Subcutaneous abdominal adipose tissue (tissue), 5 donors: Measurements from ENCODE around the gene PTPRG.

Source experiments
- H3K27ac ChIP-seq: one replicate; pipeline ENCODE4 v1.7.0; 2013; ENCODE audit warnings: low read depth, mild to moderate bottlenecking, inconsistent platforms, low read length, moderate library complexity
- H3K27me3 ChIP-seq, 5 donors: one replicate each; pipeline ENCODE4 v1.7.0; 2013; ENCODE audit warnings: low read length in 5 of 5, inconsistent platforms in 1 of 5; ENCODE audit not compliant: control insufficient read depth in 5 of 5, insufficient read depth in 4 of 5
- H3K36me3 ChIP-seq, 5 donors: one replicate each; pipeline ENCODE4 v1.7.0; 2013; ENCODE audit warnings: low read length in 5 of 5; ENCODE audit not compliant: control insufficient read depth in 5 of 5, insufficient read depth in 5 of 5
- H3K4me1 ChIP-seq, 5 donors: one replicate each; pipeline ENCODE4 v1.7.0; 2013; ENCODE audit warnings: low read length in 5 of 5, mild to moderate bottlenecking in 3 of 5, moderate library complexity in 1 of 5; ENCODE audit not compliant: control insufficient read depth in 5 of 5, insufficient read depth in 5 of 5
- H3K4me3 ChIP-seq, 5 donors: one replicate each; pipeline ENCODE4 v1.7.0; 2013; ENCODE audit warnings: low read length in 5 of 5, low read depth in 1 of 5
- H3K9ac ChIP-seq, 5 donors: one replicate each; pipeline ENCODE4 v1.7.0; 2013; ENCODE audit warnings: low read length in 5 of 5, mild to moderate bottlenecking in 4 of 5, moderate library complexity in 3 of 5
- H3K9me3 ChIP-seq, 5 donors: one replicate each; pipeline ENCODE4 v1.7.0; 2013; ENCODE audit warnings: low read length in 5 of 5; ENCODE audit not compliant: control insufficient read depth in 5 of 5
- donor health status: healthy.
- donor health status: healthy.
- donor health status: healthy.
- donor health status: healthy.
- donor health status: healthy.

Gene PTPRG

DNA sequence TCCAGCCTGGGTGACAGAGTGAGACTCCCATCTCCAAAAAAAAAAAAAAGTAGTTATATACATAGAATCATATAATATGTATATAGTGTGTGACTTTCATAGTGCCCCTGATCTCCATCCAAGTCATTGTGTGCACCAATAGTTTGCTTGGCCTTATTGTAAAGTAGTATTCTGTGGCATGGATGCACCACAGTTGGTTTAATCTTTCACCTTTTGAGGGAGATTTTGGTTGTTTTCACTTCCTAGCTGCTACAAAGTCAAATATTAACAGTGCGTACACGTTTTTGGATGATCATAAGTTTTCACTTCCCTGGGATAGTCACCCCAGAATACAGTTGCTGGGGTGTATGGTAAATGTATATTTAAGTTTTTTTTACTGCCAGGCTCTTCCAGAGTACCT lies 162.8 kb downstream of the PTPRG start:
- no peaks in the 10 kb centered on the region for H3K36me3 ChIP-seq
- no peak overlapping the region for H3K9ac ChIP-seq
- no peaks in the 10 kb centered on the region for H3K27me3 ChIP-seq
- H3K4me1 ChIP-seq, result peaks cover 0 to 8% (median 5%) of the 10 kb centered on the region in 5 donors
- no peak overlapping the region for H3K27ac ChIP-seq
- no peaks in the 10 kb centered on the region for H3K9me3 ChIP-seq
- no peak overlapping the region for H3K4me3 ChIP-seq

DNA sequence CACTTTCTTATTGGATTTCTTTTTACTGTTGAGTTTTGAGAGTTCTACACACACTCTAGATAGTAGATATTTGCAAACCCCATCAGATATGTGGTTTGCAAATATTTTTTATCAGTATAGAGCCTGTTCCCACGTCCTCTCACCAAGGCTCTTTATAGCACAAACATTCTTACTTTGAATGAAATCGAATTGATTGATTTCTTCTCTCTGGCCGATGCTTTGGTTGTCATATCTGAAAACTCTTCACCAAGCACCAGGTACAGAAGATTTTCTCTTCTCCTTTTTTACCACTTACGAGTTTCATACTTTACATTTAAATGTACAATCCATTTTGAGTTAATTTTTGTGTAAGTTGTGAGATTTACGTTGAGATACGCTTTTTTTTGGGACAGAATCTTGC lies 163.4 kb downstream of the PTPRG start:
- H3K9me3 ChIP-seq, result no peaks in the 10 kb centered on the region

DNA sequence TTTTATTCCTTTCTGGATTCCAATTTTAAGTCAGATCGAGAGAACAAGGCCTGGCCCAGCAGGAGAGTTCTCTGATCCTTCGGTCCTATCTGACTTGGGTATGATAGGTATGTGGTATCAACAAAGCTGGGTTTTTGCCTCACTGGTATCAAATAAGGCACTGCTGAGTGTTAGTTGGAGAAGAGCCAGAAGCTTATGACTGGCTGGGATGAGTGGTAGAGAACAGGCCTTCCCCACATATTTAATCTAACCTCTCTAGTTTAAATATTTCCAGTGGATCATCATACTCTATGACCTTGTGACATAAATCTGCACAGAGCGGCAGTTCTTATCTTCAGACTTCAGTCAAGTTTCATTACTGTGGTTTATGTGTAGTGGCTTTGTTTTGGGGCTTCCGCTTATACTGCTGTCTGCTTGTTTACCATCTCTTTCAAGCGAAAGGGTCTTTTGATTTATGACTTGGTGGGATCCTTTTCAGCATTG lies 164.5 kb downstream of the PTPRG start:
- Histone ChIP-seq H3K9ac (no peak overlapping the region), H3K27ac (no peak overlapping the region), H3K27me3 (no peaks in the 10 kb centered on the region), H3K4me1 (peaks cover 0 to 5% (median 0%) of the 10 kb centered on the region in 5 donors), H3K36me3 (no peaks in the 10 kb centered on the region), H3K9me3 (no peaks in the 10 kb centered on the region), H3K4me3 (no peak overlapping the region)

More for the DNA sequence above, 163.4 kb downstream of the PTPRG start:
- Histone ChIP-seq H3K4me3 (no peak overlapping the region), H3K4me1 (peaks cover 0 to 3% (median 0%) of the 10 kb centered on the region in 5 donors), H3K9ac (no peak overlapping the region), H3K27ac (no peak overlapping the region), H3K36me3 (no peaks in the 10 kb centered on the region), H3K27me3 (no peaks in the 10 kb centered on the region)

DNA sequence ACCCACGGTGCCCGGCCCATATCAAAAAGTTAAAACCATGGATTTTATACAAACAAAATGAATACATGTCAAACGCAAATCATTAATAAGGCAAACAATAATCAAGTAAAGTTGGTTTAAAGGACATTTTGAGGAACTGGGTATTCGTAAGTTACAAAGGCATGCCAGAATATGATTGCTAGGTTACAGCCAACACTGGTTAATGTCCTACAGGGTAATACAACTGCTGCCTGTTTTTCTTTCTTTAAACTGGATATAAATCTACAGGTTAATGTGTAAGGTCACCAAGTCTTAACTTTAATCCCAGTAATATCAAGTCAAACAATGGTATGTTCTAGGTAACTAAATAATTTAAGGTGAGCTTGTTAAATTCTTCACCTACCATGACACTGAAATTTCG lies 166.1 kb downstream of the PTPRG start:
- Histone ChIP-seq H3K4me1 (peaks cover 0 to 5% (median 0%) of the 10 kb centered on the region in 5 donors), H3K9ac (no peak overlapping the region), H3K9me3 (no peaks in the 10 kb centered on the region), H3K36me3 (no peaks in the 10 kb centered on the region), H3K4me3 (no peak overlapping the region), H3K27ac (no peak overlapping the region), H3K27me3 (no peaks in the 10 kb centered on the region)

GRCh38 chr3:61729038-61729634 lies 167.8 kb downstream of the PTPRG start:
- no peaks in the 10 kb centered on the region for H3K27me3 ChIP-seq
- no peaks in the 10 kb centered on the region for H3K36me3 ChIP-seq
- no peaks in the 10 kb centered on the region for H3K9me3 ChIP-seq
- no peak overlapping the region for H3K9ac ChIP-seq
- no peak overlapping the region for H3K27ac ChIP-seq
- no peak overlapping the region for H3K4me3 ChIP-seq
- H3K4me1 ChIP-seq, result peaks cover 0 to 20% (median 12%) of the 10 kb centered on the region in 5 donors

GRCh38 chr3:61730056-61730455 lies 168.7 kb downstream of the PTPRG start:
- no peak overlapping the region for H3K9ac ChIP-seq
- H3K9me3 ChIP-seq, result no peaks in the 10 kb centered on the region
- no peak overlapping the region for H3K4me3 ChIP-seq
- no peaks in the 10 kb centered on the region for H3K36me3 ChIP-seq
- H3K27me3 ChIP-seq, result no peaks in the 10 kb centered on the region
- peaks cover 0 to 22% (median 15%) of the 10 kb centered on the region in 5 donors for H3K4me1 ChIP-seq
- H3K27ac ChIP-seq, result no peak overlapping the region

DNA sequence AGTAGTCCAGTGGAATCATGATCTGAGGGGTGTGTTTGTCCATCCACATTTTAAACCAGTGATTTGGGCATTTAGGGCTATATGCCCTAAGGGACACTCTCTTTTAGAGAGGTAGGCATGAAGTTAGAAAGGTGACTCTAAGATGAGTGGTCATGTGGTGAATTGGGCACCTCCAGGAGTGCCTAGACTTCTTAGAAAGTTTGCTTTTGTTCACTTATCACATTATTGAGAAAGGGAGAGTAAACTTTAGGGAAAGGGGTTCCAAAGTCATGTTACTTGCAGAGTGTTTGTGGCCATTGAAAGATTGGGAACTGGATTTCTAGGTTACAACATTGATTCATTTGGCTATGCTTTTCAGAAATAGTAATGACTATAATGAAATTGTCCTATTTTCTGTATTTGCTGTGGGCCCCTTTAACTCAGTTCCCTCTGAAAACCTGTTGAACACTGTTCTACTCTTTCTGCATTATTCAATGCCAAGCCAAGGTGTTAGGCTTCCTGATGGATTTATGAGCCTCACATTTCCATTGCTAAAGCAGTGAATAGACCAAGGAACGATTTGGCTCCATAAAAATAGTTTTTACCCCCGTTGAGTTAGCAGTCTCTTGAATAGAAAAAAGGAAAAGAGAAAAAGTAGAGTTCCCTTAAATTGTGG lies 169.3 kb downstream of the PTPRG start:
- no peak overlapping the region for H3K27ac ChIP-seq
- H3K4me1 ChIP-seq, result peaks cover 0 to 26% (median 16%) of the 10 kb centered on the region in 5 donors
- no peak overlapping the region for H3K9ac ChIP-seq
- H3K4me3 ChIP-seq, result no peak overlapping the region
- H3K36me3 ChIP-seq, result no peaks in the 10 kb centered on the region
- no peaks in the 10 kb centered on the region for H3K9me3 ChIP-seq
- no peaks in the 10 kb centered on the region for H3K27me3 ChIP-seq

GRCh38 chr3:61733000-61733399 lies 171.6 kb downstream of the PTPRG start:
- H3K27ac ChIP-seq, result peak overlapping the region; percentile 20
- no peaks in the 10 kb centered on the region for H3K27me3 ChIP-seq
- peak overlapping the region in 1 of 5 donors; percentile 1 for H3K4me3 ChIP-seq
- H3K4me1 ChIP-seq, result peaks cover 0 to 26% (median 16%) of the 10 kb centered on the region in 5 donors
- H3K9me3 ChIP-seq, result no peaks in the 10 kb centered on the region
- no peak overlapping the region for H3K9ac ChIP-seq
- H3K36me3 ChIP-seq, result no peaks in the 10 kb centered on the region

GRCh38 chr3:61733876-61734275 lies 172.5 kb downstream of the PTPRG start:
- H3K9me3 ChIP-seq, result no peaks in the 10 kb centered on the region
- no peaks in the 10 kb centered on the region for H3K36me3 ChIP-seq
- H3K9ac ChIP-seq, result no peak overlapping the region
- H3K27ac ChIP-seq, result peak overlapping the region; percentile 20
- no peaks in the 10 kb centered on the region for H3K27me3 ChIP-seq
- H3K4me3 ChIP-seq, result peak overlapping the region in 1 of 5 donors; percentile 31
- peaks cover 0 to 26% (median 16%) of the 10 kb centered on the region in 5 donors for H3K4me1 ChIP-seq
